Thyroid gland (tissue), 4 donors: Measurements from ENCODE around the gene MAPRE2. TPM values are rescaled to one million over a fixed set of nuclear protein-coding genes. Genes with fewer than 3 reads are reported as not detected.

ENCODE experiments used
- DNase-seq, 2 donors: peaks; one replicate each; pipeline ENCODE4 v3.0.0-alpha.2; 2019
- H3K27ac ChIP-seq, 3 donors: fragments of 200-600 bp; sonication (generic); 1 replicate in 2 of 3; 2 replicates in 1 of 3; pipeline ENCODE4 v1.5.1; 2016 to 2019; ENCODE audit warnings: mild to moderate bottlenecking in 1 of 3, moderate library complexity in 1 of 3
- H3K27me3 ChIP-seq: fragments of 200-600 bp; sonication (generic); one replicate; pipeline ENCODE4 v1.5.1; 2019
- H3K36me3 ChIP-seq, 2 donors: fragments of 200-600 bp; sonication (generic); one replicate each; pipeline ENCODE4 v1.5.1; 2016 to 2019
- H3K4me1 ChIP-seq, 2 donors: fragments of 200-600 bp; sonication (generic); one replicate each; pipeline ENCODE4 v1.5.1; 2017 to 2019
- H3K4me3 ChIP-seq, 3 donors: fragments of 200-600 bp; sonication (generic); replicated peaks in 1 of 3; 1 replicate in 2 of 3; 2 replicates in 1 of 3; pipeline ENCODE4 v1.5.1; 2016; ENCODE audit warnings: mild to moderate bottlenecking in 1 of 3
- H3K9me3 ChIP-seq: fragments of 200-600 bp; sonication (generic); one replicate; pipeline ENCODE4 v1.5.1; 2017
- POLR2A ChIP-seq, 2 donors: fragments of 450-650 bp; IDR thresholded peaks; one replicate each; pipeline ENCODE4 v1.6.1; 2017; ENCODE audit warnings: antibody characterized with exemption in 2 of 2, mild to moderate bottlenecking in 2 of 2, moderate library complexity in 1 of 2
- WGBS, 2 donors: methylation state at CpG; one replicate each; pipeline ENCODE4 v1.1.5; 2017; 5-methylcytosine and 5-hydroxymethylcytosine counted together
- intact Hi-C: fragments of 100-400 bp; cut with DNase I; formaldehyde crosslinking; loops from one replicate; pipeline ENCODE4 v1.15.1; 2023
- total RNA-seq, 4 donors: library from RNA; depleted of rRNA; stranded (reverse); fragments of >200 nt; gene quantifications; one replicate each; pipeline ENCODE4 v1.2.3, GENCODE V29; 2016
- TF ChIP-seq, protein P1 (sequence below), 6 experiments: fragments of 200-600 bp in 3 of 6; fragments of 450-650 bp in 3 of 6; sonication (generic) in 3 of 6; IDR thresholded peaks; one replicate each; pipeline ENCODE4 v1.5.1; 2016 to 2019; ENCODE audit warnings: antibody characterized with exemption in 6 of 6, mild to moderate bottlenecking in 2 of 6, inconsistent platforms in 1 of 6, moderate library complexity in 1 of 6

The MAPRE2 gene
- total RNA-seq, 4 donors from 2014 or later, result 22.6 to 38.1 (median 28.8) TPM

DNA sequence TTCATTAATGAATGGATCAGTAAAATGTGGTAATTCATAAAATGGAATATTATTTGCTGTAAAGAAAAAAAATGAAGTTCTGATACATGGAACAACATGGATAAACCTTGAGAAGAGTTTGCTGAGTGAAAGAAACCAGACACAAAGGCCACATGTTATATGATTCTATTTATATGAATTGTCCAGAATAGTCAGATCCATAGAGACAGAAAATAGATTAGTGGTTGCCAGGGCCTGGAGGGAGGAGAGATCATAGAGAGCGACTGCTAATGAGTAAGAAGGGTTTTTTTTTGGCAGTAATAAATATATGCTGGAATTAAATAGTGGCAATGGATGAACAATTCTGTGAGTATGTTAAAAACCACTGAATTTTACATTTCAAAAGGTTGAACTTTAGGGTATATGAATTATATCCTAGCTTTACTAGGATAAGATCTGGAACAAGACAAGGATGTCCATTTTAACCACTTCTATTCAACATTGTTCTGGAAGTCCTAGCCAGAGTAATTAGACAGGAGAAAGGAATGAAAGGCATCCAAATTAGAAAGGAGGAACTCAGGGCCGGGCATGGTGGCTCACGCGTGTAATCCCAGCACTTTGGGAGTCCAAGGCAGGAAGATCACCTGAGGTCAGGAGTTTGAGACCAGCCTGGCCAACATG, 48.8 kb downstream of the MAPRE2 start:
- Histone ChIP-seq H3K27me3 (no peaks in the 10 kb centered on the region), H3K27ac (no peak overlapping the region), H3K9me3 (no peaks in the 10 kb centered on the region), H3K4me1 (peaks cover 0 to 9% of the 10 kb centered on the region in 2 donors), H3K36me3 (no peaks in the 10 kb centered on the region), H3K4me3 (no peak overlapping the region)
- intact Hi-C loops, result no loop called here
- WGBS, 2 donors, result 91 to 93% methylated on average over 4 of the region's 4 CpGs
- no peak for DNase-seq
- TF ChIP-seq POLR2A (IDR thresholded peaks at IDR 0.05), result no peak
- TF ChIP-seq, protein P1, sequence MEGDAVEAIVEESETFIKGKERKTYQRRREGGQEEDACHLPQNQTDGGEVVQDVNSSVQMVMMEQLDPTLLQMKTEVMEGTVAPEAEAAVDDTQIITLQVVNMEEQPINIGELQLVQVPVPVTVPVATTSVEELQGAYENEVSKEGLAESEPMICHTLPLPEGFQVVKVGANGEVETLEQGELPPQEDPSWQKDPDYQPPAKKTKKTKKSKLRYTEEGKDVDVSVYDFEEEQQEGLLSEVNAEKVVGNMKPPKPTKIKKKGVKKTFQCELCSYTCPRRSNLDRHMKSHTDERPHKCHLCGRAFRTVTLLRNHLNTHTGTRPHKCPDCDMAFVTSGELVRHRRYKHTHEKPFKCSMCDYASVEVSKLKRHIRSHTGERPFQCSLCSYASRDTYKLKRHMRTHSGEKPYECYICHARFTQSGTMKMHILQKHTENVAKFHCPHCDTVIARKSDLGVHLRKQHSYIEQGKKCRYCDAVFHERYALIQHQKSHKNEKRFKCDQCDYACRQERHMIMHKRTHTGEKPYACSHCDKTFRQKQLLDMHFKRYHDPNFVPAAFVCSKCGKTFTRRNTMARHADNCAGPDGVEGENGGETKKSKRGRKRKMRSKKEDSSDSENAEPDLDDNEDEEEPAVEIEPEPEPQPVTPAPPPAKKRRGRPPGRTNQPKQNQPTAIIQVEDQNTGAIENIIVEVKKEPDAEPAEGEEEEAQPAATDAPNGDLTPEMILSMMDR (IDR thresholded peaks at IDR 0.05), result no peak

DNA sequence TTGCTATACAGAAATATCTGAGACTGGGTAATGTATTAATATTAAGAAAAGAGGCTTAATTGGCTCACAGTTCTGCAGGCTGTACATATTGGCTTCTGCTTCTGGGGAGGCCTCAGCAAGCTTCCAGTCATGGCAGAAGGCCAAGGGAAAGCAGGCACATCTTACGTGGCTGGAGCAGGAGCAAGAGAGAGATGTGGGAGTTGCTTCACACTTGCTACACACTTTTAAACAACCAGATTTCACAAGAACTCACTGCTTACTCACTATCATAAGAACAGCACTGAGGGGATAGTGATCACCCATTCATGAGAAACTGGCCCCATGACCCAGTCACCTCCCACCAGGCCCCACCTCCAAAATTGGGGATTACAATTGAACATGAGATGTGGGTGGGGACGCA, 50.6 kb downstream of the MAPRE2 start:
- TF ChIP-seq, protein P1 (IDR thresholded peaks at IDR 0.05), result no peak
- no peak for TF ChIP-seq POLR2A (IDR thresholded peaks at IDR 0.05)
- DNase-seq, result no peak
- intact Hi-C loops, result no loop called here
- H3K36me3 ChIP-seq, result no peaks in the 10 kb centered on the region
- no peak overlapping the region for H3K4me3 ChIP-seq
- WGBS, 2 donors, result 93 to 94% methylated on average over 2 of the region's 2 CpGs
- no peaks in the 10 kb centered on the region for H3K27me3 ChIP-seq
- H3K27ac ChIP-seq, result no peak overlapping the region
- H3K9me3 ChIP-seq, result no peaks in the 10 kb centered on the region
- no peaks in the 10 kb centered on the region for H3K4me1 ChIP-seq

DNA sequence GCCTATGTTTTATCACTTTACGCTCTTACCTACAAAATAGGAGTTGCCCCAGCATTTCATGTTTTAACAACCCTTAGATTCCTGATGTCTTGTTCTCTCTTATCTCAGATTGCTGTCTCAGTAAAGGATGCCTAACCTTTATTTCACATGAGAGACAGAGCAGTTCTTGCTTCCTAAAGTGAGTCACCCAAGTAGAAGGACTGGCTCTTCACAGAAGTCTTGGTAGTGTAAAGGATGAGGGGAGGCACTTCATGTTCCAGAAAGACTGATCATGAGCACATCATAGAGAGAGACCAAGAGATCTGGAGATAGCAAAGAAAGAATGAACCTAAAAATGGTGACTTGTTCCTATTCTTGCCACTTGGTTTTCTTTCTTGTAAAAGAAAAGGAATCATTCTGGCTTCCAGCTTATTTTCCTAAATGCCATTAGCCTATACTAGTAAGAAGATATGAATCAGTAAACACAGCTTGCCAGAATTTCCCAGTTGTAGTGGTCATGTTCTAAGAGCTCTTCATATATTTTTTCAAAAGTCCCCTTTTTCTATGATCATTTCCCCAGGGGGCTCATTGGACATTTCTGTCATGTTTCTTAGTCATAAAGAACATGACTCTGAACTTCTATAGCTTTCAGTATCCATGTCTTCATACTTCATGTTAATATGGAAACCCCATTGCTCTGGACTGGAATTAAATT, 54.9 kb downstream of the MAPRE2 start:
- no peak overlapping the region for H3K4me3 ChIP-seq
- H3K27me3 ChIP-seq, result no peaks in the 10 kb centered on the region
- no peak overlapping the region for H3K27ac ChIP-seq
- no peak for DNase-seq
- WGBS, 2 donors, result 98 to 100% methylated on average over 1 of the region's 1 CpG
- H3K4me1 ChIP-seq, result no peaks in the 10 kb centered on the region
- H3K36me3 ChIP-seq, result no peaks in the 10 kb centered on the region
- no peak for TF ChIP-seq POLR2A (IDR thresholded peaks at IDR 0.05)
- TF ChIP-seq, protein P1 (IDR thresholded peaks at IDR 0.05), result no peak
- H3K9me3 ChIP-seq, result no peaks in the 10 kb centered on the region
- intact Hi-C loops, result no loop called here

DNA sequence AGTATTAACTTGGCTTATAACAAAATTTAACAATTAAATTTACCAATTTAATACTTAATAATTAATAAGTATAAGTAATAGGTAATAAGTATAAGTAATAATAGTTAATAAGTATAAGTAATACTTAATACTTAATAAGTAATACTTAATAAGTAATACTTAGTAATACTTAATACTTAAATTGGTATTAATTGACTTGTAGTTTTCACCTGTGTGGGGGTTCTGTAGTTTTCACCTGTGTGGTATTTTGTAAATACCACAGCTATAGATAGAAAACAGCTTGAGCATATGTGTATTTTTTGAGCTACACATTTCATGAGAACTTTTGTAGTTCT, 55.4 kb downstream of the MAPRE2 start:
- H3K4me1 ChIP-seq, result no peaks in the 10 kb centered on the region
- no peaks in the 10 kb centered on the region for H3K27me3 ChIP-seq
- no peaks in the 10 kb centered on the region for H3K36me3 ChIP-seq
- H3K9me3 ChIP-seq, result no peaks in the 10 kb centered on the region
- H3K27ac ChIP-seq, result no peak overlapping the region
- no peak overlapping the region for H3K4me3 ChIP-seq
- intact Hi-C loops, result no loop called here
- TF ChIP-seq, protein P1 (IDR thresholded peaks at IDR 0.05), result no peak
- no peak for TF ChIP-seq POLR2A (IDR thresholded peaks at IDR 0.05)
- no peak for DNase-seq

DNA sequence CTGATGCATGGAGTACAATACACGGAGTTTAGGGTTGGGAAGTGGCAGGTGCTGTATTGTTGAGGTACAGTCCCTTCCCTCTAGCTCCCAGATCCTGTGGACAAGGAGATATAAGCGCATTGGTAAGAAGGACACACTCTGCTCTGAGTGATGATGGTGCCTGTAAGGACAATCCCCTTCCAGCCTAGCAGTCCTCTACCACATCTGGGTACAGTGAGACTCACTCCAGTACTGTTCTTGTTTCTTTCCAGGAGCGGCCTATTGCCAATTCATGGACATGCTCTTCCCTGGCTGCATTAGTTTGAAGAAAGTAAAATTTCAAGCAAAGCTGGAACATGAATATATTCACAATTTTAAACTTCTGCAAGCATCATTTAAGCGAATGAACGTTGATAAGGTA, 56.0 kb downstream of the MAPRE2 start:
- 95 to 96% methylated on average over 5 of the region's 5 CpGs for WGBS, 2 donors
- intact Hi-C loops, result no loop called here

More for the DNA sequence above, 56.0 kb downstream of the MAPRE2 start:
- TF ChIP-seq POLR2A (IDR thresholded peaks at IDR 0.05), result no peak
- TF ChIP-seq, protein P1 (IDR thresholded peaks at IDR 0.05), result no peak
- DNase-seq, result no peak
- Histone ChIP-seq H3K4me3 (no peak overlapping the region), H3K27ac (no peak overlapping the region), H3K4me1 (no peaks in the 10 kb centered on the region), H3K36me3 (no peaks in the 10 kb centered on the region), H3K9me3 (no peaks in the 10 kb centered on the region), H3K27me3 (no peaks in the 10 kb centered on the region)
